ENCODE data around the gene ISG15. TPM values are rescaled to one million over a fixed set of nuclear protein-coding genes. Genes with fewer than 3 reads are reported as not detected.

ISG15 gene
- 10 to 100 TPM; 11.5 to 58.1 (median 22.9) TPM for total RNA-seq
- polyA plus RNA-seq: 100 to 1,000 TPM in 2 of 3 donors, 1 to 10 TPM in 1; 1.7 to 308 (median 220) TPM
- long read RNA-seq, donor 1, transcript ISG15-201 (2 exons, 711 nt): major isoform, 10 of 10 reads
- long read RNA-seq, donor 1, partial matches to known transcripts: 0 of 10 reads
- long read RNA-seq, donor 1, other reads (novel, unspliced or antisense): 0 of 10 reads
- long read RNA-seq, donor 2, transcript ISG15-201 (2 exons, 711 nt): major isoform, 12 of 12 reads
- long read RNA-seq, donor 2, partial matches to known transcripts: 0 of 12 reads
- long read RNA-seq, donor 2, other reads (novel, unspliced or antisense): 0 of 12 reads
- long read RNA-seq, donor 3, transcript ISG15-201 (2 exons, 711 nt): major isoform, 14 of 15 reads
- long read RNA-seq, donor 3, partial matches to known transcripts: 0 of 15 reads
- long read RNA-seq, donor 3, other reads (novel, unspliced or antisense): 0 of 15 reads
- long read RNA-seq, donor 4, transcript ISG15-201 (2 exons, 711 nt): major isoform, 11 of 11 reads
- long read RNA-seq, donor 4, partial matches to known transcripts: 0 of 11 reads
- long read RNA-seq, donor 4, other reads (novel, unspliced or antisense): 0 of 11 reads
- long read RNA-seq, donor 5, transcript ISG15-201 (2 exons, 711 nt): major isoform, 17 of 18 reads
- long read RNA-seq, donor 5, partial matches to known transcripts: 0 of 18 reads
- long read RNA-seq, donor 5, other reads (novel, unspliced or antisense): 1 of 18 reads
- long read RNA-seq, donor 6, transcript ISG15-201 (2 exons, 711 nt): major isoform, 17 of 17 reads
- long read RNA-seq, donor 6, partial matches to known transcripts: 0 of 17 reads
- long read RNA-seq, donor 6, other reads (novel, unspliced or antisense): 0 of 17 reads
- long read RNA-seq, donor 7, transcript ISG15-201 (2 exons, 711 nt): major isoform, 10 of 10 reads
- long read RNA-seq, donor 7, partial matches to known transcripts: 0 of 10 reads
- long read RNA-seq, donor 7, other reads (novel, unspliced or antisense): 0 of 10 reads
- long read RNA-seq, donor 8, transcript ISG15-201 (2 exons, 711 nt): major isoform, 11 of 11 reads
- long read RNA-seq, donor 8, partial matches to known transcripts: 0 of 11 reads
- long read RNA-seq, donor 8, other reads (novel, unspliced or antisense): 0 of 11 reads
- long read RNA-seq, donor 9, transcript ISG15-201 (2 exons, 711 nt): major isoform, 6 of 6 reads
- long read RNA-seq, donor 9, partial matches to known transcripts: 0 of 6 reads
- long read RNA-seq, donor 9, other reads (novel, unspliced or antisense): 0 of 6 reads
- long read RNA-seq, donor 10, partial matches to known transcripts: 0 of 2 reads
- long read RNA-seq, donor 10, other reads (novel, unspliced or antisense): 0 of 2 reads

- no peaks in the 10 kb centered on the region for H3K27me3 ChIP-seq
- 0 to 4% (median 2%) methylated on average over 16 to 30 of the region's 30 CpGs for WGBS, 4 donors
- H3K27ac ChIP-seq: peak within 1 kb of the TSS in 4 of 5 donors; percentile 70 to 93 (median 79)
- peak within 1 kb of the TSS in 3 of 4 donors; percentile 54 to 68 (median 67) for H3K4me3 ChIP-seq
- intact Hi-C loops (cut with DNase I): no loop called here
- H3K36me3 ChIP-seq (replicated peaks in 1 of 2): no peaks in the 10 kb centered on the region
- DNase-seq: peak; percentile 88 to 96 (median 92)
- TF ChIP-seq POLR2A (IDR thresholded peaks at IDR 0.05) (peak in 1 of 2 donors; percentile 72), CTCF (IDR thresholded peaks at IDR 0.05) (no peak)
- H3K9me3 ChIP-seq (replicated peaks in 1 of 3): no peaks in the 10 kb centered on the region
- H3K4me1 ChIP-seq (replicated peaks in 1 of 2): peaks cover 0 to 14% of the 10 kb centered on the region in 2 donors
These were observed at the start of gene ISG15 for GRCh38 chr1:1013105-1013921. Gene ISG15 (plus strand): TSS chr1:1013497. CDS start chr1:1013574, 77 bp downstream.

GRCh38 chr1:963746-964525, 49.4 kb upstream of the ISG15 start:
- Histone ChIP-seq H3K27me3 (no peaks in the 10 kb centered on the region), H3K27ac (no peak overlapping the region), H3K36me3 (replicated peaks in 1 of 2) (no peaks in the 10 kb centered on the region), H3K9me3 (replicated peaks in 1 of 3) (no peaks in the 10 kb centered on the region), H3K4me3 (no peak overlapping the region), H3K4me1 (replicated peaks in 1 of 2) (peaks cover 20 to 23% of the 10 kb centered on the region in 2 donors)
- 94 to 95% (median 95%) methylated on average over 15 to 47 of the region's 47 CpGs for WGBS, 4 donors
- DNase-seq: no peak
- intact Hi-C loops (cut with DNase I): no loop called here
- TF ChIP-seq CTCF (IDR thresholded peaks at IDR 0.05) (no peak), POLR2A (IDR thresholded peaks at IDR 0.05) (no peak)

- Histone ChIP-seq H3K36me3 (replicated peaks in 1 of 2) (no peaks in the 10 kb centered on the region), H3K9me3 (replicated peaks in 1 of 3) (no peaks in the 10 kb centered on the region), H3K4me3 (no peak overlapping the region), H3K4me1 (replicated peaks in 1 of 2) (peaks cover 15 to 17% of the 10 kb centered on the region in 2 donors), H3K27me3 (no peaks in the 10 kb centered on the region), H3K27ac (no peak overlapping the region)
- intact Hi-C loops (cut with DNase I): no loop called here
- no peak for TF ChIP-seq CTCF (IDR thresholded peaks at IDR 0.05)
- no peak for TF ChIP-seq POLR2A (IDR thresholded peaks at IDR 0.05)
- DNase-seq: no peak
- 94 to 95% (median 95%) methylated on average over 23 to 42 of the region's 51 CpGs for WGBS, 4 donors
These were observed 48.4 kb upstream of the ISG15 start for GRCh38 chr1:964691-965525.
